ENCODE results near the gene FLOT1.
A peak's percentile ranks its signal among the peaks of the same experiment; 100 is the strongest.

FLOT1 gene, protein sequence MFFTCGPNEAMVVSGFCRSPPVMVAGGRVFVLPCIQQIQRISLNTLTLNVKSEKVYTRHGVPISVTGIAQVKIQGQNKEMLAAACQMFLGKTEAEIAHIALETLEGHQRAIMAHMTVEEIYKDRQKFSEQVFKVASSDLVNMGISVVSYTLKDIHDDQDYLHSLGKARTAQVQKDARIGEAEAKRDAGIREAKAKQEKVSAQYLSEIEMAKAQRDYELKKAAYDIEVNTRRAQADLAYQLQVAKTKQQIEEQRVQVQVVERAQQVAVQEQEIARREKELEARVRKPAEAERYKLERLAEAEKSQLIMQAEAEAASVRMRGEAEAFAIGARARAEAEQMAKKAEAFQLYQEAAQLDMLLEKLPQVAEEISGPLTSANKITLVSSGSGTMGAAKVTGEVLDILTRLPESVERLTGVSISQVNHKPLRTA

DNA sequence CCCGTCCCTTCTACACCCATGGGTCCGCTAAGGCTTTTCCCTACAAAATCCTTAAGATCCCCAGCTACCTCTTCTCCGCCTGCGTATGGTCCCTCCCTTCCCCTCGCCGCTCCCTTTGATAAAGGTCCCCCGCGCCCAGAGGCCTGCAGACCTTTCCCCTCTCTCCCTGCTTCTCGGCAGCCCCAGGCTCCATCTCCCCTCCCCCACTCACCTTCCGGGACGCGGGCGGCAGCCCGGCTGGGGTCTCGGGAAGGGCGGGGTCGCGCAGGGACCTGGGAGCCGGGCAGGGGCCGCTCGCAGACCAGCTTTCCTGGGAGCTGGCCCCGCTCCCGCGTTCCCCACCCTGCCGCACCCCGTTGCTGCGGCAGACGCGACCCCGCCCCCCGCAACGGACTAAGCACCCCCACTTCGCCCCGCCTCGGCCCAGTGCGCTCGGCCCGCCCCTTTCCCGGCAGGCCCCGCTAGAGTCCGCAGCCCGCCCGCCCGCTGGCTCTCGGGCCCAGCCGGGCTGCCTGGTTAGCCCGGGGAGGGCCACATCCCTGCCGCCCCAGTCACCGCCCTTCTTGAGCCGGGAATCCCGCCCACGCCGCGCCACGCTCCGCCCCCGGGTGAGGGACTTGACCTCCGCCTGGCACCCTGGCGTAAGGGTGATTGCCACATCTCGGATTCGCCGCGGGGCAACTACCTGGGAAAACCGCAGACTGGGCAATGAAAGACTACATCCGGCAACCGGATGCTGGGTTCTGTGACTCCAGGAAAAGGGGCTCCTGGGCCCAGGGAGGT lies at the start of gene FLOT1:
TSS of gene FLOT1 (minus strand) at position 372 of the 783 bp plus-strand sequence. CDS start 498 bp downstream, outside the sequence.
- peak; percentile 92 for DNase-seq

DNA sequence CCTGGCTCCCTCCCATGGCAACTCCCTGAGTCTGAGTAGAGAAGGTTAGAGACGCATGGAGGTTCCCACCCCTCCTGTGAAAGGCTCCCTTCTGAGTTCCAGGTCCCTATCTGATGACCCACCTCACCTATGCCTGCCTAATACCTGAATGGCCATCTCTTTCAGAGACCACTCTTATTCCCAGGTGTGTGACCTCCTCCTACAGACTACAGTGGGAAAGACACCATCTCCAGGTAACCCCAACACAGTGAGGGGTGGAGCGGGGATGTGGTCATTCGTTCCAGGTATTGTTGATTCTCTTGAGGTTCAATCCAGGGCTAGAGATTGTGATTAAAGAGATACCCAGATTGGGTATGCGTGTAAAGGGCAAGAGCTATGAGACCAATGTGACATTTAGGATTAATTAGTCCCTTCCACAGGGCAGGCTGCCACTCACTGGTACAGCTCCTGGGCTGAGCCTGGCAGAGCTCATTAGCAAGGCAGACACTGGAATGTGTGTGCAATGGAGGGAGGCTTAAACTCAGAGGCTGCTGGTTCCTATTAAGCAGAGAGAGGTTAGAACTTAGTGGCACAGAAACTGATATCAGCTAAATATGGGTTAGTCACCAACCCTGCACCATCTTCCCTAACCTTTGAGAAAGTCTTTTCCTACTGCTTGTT lies 48.4 kb upstream of the FLOT1 start:
- no peak for DNase-seq

GRCh38 chr6:30789606-30790005 lies 47.1 kb upstream of the FLOT1 start:
- DNase-seq: no peak

- no peak for DNase-seq
Measured at GRCh38 chr6:30787954-30788353, 45.5 kb upstream of the FLOT1 start.

DNA sequence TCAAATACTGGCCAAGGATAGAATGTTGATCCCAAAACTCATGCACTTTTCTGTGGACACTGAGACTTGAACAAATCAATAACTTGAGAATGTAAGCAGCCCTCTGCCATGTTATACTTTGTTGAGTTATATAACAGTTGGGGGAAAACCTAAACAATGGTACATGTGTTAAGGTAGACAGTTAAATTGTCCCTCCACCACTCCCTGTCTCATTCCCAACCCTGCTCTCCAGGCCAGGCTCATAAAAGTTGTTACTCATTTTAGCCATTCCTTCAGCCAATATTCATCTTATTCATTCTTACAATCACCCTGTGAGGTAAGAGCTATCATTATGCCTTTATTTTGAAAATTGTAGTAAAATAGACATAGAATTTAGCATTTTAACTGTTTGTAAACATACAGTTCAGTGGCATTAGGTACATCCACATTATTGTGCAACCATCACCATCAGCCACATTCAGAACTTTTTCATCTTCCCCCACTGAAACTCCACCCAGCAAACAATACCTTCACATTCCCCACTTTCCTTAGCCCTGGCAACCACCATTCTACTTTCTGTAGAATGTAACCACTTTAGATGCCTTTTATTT lies 40.0 kb upstream of the FLOT1 start:
- DNase-seq: no peak

DNA sequence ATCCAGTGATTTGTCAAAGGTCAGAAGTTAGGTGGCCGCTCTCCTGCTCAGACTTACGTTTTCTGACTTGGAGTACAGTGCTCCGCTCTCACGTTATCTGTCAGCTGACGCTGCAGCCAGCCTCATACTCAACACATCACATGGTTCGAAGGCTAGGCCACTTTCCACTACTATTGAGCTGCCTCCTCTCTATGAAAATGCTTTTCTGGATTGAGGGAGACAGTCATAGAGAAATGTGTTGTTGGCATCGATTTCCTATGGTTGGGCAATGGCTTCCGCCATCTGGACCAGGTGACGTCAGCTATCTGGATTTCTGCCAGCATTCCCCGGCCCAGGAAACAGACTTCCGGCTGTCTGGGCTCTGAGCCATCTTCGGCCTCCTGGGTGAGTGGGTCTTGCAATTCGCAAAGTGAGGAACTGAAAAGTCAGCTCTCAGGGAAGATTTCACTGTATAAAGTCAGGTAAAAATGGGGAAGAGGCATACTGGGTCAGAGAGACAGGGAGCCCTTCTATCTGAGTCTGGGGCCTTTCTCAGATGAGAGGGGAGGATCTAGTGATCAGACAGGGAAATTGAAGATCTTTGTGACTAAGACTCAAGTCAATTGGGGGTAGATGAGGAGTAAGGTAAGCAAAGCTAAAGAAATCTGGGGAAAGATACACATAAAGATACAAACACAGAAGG lies 39.4 kb upstream of the FLOT1 start:
- peak; percentile 82 for DNase-seq

GRCh38 chr6:30781395-30781742 lies 38.9 kb upstream of the FLOT1 start:
- DNase-seq: no peak

DNA sequence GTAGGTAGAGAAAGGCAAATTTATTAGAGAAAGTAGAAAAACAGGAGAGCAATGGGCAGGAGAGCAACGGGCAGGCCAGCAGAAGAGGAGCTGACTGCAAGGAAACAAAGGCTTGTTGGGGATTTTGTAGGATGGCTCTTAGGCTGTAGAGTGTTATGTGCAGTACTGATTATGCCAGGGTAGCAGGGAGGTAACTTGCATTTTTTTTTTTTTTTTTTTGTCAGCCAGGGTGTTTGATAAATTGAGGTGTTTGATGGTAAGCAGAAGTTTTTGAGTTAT lies 38.1 kb upstream of the FLOT1 start:
- no peak for DNase-seq

DNA sequence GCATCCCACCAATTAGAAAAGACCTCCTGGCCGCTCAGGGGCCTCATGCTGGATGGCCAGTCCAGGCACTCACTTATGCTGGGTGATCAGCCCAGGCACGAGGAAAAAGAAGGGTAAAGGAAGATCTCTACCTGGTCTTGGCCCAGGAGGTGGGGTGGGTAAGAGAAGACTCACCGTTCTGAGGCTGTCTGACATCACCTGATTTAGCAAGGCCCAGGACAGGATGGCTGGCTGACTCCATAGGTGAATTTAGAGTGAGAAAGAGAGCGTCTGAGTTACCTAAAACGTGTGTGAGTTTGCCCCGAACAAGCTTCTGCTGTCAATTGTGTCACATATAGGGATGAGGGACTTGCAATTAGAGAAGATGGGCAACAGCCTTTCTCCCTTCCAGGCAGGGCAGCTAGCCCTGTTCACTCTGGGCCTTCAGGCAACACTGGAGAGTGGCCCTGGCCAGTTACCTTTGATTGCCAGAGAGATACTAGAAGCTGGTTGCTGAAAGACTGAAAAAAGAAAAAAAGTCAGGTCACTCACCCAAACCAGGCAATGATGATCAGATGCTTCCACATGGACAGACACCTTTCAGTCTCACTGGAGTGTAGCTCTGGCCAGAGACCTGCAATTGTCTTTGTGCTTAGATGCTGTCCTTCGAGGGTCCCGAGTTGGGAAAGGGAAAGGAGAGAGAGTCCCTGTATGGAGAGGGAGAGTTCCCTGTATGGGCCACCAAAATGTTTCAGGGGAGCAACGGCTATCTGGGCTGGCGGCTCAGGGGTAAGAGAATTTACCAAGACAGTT lies 37.6 kb upstream of the FLOT1 start:
- DNase-seq: no peak

GRCh38 chr6:30778001-30778635 lies 35.6 kb upstream of the FLOT1 start:
- DNase-seq: no peak

GRCh38 chr6:30777155-30777485 lies 34.6 kb upstream of the FLOT1 start:
- DNase-seq: no peak

DNA sequence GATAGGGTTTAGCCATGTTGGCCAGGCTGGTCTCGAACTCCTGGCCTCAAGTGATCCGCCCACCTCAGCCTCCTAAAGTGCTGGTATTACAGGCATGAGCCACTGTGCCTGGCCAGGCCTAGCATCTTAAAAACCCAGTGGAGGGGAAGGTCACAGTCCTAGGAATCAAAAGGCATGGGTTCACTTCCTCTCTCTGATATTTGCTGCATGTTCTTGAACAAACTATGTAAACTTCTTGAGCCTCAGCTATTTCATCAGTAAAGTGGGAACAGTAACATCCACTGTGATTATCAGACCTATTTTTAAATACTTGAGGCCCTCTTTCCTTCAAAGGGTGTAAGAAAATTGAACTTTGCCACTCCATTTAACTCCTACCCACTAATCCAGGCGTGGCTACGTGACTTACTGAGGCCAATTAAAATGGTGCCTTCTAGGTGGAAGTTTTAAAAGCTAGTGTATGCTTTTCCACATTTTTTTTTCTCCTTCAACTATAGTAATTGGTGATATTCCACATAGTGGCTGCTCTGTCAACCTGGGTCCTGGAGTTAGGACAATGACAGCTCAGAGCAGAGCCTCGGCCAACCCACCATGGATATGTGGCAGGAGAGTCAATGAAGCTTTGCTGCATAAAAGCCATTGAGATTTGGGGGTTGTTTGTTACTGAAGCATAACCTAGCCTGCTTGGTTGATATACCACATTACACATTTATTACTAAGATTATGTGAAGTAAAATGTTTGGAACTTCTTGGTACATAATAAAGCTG lies 34.1 kb upstream of the FLOT1 start:
- DNase-seq: no peak

- no peak for DNase-seq
Measured at GRCh38 chr6:30775104-30775503, 32.6 kb upstream of the FLOT1 start.

DNA sequence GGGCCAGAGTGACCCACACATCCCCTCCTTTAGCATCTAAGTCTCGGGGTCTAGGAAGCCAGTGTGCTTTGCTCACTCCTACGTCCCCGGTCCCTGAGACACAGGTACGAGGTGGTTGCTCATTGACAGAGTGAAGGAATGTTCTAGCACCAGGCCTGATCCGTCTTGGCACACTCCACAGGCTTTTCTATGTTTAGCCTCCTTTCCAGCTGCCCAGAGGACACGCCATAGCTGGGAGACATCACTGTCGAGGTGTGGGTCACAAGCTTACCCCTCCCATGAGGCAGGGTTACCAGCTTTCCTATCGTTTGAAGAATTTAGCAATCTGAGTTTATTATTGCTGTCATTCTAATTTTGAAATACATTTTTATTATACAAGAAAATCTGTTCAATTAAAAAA lies 32.2 kb upstream of the FLOT1 start:
- no peak for DNase-seq

DNA sequence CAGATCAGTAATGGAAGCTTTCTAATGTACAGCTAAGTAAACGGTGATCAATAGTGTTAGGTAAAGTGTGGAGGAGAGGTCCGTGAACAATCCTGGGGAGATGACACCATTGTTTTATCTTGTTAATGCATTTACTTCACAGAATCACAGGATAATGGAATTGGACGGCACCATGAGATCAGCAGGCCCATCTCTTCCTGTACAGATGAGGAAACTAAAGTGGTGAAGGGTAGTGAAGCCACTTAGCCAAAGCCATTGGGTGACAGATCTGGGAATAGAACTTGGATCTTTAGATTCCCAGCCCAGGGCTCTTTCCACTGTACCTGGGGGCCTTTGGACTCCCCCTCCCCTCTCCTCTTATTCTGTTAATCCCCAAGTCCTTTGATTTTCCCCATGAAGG lies 28.1 kb upstream of the FLOT1 start:
- DNase-seq: no peak

DNA sequence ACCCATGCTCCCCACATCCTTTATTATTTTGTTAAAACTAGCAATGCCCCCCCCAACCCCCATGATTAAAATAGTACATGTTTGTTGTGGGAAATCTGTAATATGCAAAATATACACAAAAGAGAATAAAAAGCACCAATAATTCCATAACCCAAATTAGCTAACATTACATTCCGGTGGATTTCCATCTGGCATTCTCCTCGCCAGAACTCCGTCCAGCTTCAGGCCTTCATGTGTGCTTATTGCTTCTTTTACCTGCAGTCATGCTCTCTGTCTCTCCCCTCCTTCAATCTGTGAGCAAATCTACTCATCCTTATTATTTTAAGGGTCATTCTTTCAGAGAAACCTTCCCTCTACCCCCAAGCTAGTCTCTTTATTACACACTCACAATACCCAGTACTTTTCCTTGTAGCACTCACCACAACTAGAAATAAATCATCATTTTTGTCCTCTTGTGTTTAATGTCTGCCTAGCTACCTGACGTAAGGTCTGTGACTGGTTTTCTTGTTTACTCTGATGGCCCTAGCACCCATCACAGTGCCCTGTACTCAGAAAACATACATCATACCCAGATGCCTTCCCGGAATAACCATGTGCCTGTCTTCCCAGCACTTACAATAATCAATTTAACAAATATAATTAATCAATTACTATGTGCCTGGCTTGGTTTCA lies 27.5 kb upstream of the FLOT1 start:
- no peak for DNase-seq

DNA sequence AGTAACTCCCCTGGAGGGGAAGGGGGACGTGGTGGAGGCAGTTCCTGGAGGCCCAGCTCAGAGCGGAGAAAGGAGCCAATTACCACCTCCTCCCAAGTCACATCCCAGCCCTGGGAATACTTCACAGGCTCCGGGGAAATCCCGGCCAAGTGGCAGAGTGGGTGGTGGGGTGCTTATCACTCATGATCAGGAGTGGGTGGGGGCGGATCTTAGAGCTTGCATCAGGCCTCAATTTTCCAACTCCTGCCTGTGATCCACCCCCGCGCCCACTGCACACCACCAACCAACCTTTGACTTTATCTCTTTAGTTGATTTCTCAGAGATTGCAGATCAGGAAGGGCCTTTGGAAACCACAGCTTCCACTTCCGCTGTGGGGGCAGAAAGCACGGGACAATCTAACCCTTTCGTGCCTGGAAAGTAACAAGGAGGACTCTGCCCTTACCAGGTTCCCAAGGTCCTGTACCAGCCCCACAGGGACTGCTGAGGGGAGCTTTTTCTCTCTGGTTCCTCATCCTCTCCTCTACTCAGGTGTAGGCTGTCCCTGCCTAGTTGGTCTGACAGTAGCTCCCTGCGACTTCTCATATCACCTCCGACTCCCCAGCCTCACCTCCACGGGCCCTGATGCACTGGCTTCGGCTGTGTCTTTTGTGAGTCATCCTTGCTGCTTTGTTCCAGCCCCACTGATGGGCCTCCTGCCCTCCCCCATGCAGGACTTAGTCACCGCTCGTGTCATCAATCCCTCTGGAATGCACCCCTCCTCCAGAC lies 26.8 kb upstream of the FLOT1 start:
- DNase-seq: no peak

DNA sequence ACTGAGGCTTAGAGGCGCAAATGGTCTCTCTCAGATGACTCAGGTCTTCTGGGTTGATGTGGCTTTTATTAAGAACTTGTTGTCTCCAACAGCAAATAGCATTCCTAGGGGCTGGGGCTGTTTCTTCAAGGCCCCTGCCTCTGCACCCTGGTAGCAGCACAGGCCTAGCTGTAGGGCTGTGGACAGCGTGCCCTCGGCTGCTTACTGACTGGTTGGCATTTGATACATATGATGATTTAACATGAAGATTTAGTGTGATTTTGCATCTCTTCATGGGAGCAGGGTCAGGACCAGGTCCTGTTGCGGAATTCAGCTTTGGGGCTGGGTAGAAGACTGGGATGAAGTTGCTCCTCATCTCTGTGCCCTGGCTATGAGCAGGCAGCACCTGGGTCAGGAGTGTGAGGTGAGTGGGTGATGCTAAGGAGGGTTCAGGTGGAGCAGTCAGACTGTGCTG lies 26.2 kb upstream of the FLOT1 start:
- DNase-seq: no peak

- DNase-seq: no peak
Measured at GRCh38 chr6:30767944-30768301, 25.4 kb upstream of the FLOT1 start.

All from NCI-H774 (cell line).